ENCODE results near the gene C5orf63. TPM values are rescaled to one million over a fixed set of nuclear protein-coding genes. Genes with fewer than 3 reads are reported as not detected.

The C5orf63 gene
- total and polyA plus RNA-seq, 2 of the 13 experiments (the other 11 are each of a cell fraction or from before 2014, with no cell fraction given) = 7.9 to 8.8 TPM

- TF ChIP-seq, protein P1, sequence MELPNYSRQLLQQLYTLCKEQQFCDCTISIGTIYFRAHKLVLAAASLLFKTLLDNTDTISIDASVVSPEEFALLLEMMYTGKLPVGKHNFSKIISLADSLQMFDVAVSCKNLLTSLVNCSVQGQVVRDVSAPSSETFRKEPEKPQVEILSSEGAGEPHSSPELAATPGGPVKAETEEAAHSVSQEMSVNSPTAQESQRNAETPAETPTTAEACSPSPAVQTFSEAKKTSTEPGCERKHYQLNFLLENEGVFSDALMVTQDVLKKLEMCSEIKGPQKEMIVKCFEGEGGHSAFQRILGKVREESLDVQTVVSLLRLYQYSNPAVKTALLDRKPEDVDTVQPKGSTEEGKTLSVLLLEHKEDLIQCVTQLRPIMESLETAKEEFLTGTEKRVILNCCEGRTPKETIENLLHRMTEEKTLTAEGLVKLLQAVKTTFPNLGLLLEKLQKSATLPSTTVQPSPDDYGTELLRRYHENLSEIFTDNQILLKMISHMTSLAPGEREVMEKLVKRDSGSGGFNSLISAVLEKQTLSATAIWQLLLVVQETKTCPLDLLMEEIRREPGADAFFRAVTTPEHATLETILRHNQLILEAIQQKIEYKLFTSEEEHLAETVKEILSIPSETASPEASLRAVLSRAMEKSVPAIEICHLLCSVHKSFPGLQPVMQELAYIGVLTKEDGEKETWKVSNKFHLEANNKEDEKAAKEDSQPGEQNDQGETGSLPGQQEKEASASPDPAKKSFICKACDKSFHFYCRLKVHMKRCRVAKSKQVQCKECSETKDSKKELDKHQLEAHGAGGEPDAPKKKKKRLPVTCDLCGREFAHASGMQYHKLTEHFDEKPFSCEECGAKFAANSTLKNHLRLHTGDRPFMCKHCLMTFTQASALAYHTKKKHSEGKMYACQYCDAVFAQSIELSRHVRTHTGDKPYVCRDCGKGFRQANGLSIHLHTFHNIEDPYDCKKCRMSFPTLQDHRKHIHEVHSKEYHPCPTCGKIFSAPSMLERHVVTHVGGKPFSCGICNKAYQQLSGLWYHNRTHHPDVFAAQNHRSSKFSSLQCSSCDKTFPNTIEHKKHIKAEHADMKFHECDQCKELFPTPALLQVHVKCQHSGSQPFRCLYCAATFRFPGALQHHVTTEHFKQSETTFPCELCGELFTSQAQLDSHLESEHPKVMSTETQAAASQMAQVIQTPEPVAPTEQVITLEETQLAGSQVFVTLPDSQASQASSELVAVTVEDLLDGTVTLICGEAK (IDR thresholded peaks at IDR 0.05) = no peak
- TF ChIP-seq, protein P1 (CRISPR knock-in tag; IDR thresholded peaks at IDR 0.05) = peak; percentile 51; the same call in 1 of the 2 replicates
- TF ChIP-seq ZNF850 (CRISPR knock-in tag; conservative IDR thresholded peaks at IDR 0.05) (0 out of 2 replicates have a peak, but pooled peaks have one; percentile 77), ZNF142 (CRISPR knock-in tag; IDR thresholded peaks at IDR 0.05) (no peak; the same call in 1 of the 2 replicates), GABPA (IDR thresholded peaks at IDR 0.05; ENCODE audit: low read depth, low read length) (peak; percentile 29), GABPA (CRISPR knock-in tag; IDR thresholded peaks at IDR 0.05; ENCODE audit: low read depth) (0 out of 2 replicates have a peak, but pooled peaks have one; percentile 32), PITX1 (CRISPR knock-in tag; IDR thresholded peaks at IDR 0.05) (no peak), ZNF737 (CRISPR knock-in tag; IDR thresholded peaks at IDR 0.05; ENCODE audit: borderline replicate concordance) (no peak), PAX8 (CRISPR knock-in tag; IDR thresholded peaks at IDR 0.05; ENCODE audit: borderline replicate concordance) (peak; percentile 90), TEAD3 (CRISPR knock-in tag; optimal IDR thresholded peaks at IDR 0.05; ENCODE audit: borderline replicate concordance) (peak; percentile 33), RAD21 (CRISPR knock-in tag; IDR thresholded peaks at IDR 0.05) (peak; percentile 7; the same call in 1 of the 2 replicates)
These were observed 42.8 kb downstream of the C5orf63 start, which contains the start of gene MARCHF3 (continued) for GRCh38 chr5:127030259-127031146.
